ENCODE results near the gene MDK.

MDK gene

DNA sequence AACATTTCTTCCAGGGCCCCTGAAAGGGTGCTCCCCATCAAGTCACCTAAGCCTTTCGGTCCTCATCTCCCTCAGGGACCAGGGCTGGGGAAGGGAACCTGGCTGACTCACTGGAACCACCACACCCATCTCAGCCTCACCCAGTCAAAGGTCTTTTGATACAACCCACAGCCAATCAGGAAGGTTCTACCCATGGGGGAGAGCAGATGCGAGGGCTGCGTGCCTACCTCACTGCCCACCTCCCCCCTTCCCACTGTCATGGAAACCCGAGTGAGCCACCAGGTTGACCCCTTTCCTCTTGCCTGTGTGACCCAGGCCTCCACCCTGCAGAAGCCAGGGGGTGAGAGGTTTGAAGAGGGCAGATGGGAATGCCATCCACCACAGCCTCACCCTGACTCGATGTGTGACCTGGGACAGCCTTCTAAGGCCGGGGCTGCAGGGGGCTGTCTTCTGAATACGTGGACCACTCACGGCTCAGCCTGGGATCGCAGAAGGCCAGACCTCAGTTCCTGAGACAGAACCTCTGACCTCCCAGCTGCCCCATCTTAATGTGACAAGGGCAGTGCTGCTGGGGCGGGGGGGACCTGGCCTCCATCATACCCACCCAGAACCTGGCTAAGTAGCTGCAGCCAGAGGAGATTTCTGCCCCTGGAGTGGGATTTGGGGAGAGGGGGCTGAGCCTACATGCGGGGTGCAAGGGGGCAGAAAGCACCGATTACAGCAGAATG lies 2.7 kb downstream of the MDK start:
- DNase-seq (ENCODE audit: low spot score), result no peak

DNA sequence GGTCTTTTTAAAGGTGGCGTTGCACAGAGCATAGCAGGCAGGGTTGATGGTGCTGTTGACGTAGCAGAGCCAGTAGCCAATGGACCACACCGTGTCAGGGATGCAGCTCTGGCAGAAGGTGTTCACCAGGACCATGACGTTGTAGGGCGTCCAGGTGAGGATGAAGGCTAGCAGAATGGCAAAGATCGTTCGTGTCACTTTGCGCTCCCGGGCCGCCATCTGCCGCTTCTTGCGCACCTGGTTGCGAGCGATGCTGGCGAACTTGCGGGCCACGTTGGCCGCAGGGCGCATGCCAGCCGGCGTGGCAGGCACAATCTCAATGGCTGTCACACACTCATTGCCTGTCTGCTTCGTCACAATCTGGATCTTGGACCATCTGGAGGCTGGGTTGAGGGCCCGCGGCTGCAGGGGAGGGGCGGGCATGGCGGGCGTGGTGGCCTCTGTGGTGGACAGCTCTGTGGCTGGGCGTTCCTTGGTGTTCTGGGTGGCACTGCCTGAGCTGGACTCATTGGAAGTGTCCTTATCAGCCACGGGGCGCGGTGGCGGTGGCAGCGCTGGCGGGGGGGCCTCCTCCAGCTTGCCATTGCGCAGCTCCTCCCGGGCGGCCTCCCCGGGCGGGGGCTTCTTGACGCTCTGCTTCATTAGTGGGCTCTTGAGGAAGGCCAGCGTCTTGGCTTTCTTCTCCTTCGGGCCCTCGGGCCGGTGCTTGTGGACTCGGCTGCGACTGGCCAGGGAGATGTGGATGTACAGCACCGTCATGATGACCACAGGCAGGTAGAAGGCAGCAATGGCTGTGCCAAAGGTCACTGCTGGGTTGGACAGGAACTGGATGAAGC lies 3.9 kb downstream of the MDK start:
- DNase-seq (ENCODE audit: low spot score), result no peak

DNA sequence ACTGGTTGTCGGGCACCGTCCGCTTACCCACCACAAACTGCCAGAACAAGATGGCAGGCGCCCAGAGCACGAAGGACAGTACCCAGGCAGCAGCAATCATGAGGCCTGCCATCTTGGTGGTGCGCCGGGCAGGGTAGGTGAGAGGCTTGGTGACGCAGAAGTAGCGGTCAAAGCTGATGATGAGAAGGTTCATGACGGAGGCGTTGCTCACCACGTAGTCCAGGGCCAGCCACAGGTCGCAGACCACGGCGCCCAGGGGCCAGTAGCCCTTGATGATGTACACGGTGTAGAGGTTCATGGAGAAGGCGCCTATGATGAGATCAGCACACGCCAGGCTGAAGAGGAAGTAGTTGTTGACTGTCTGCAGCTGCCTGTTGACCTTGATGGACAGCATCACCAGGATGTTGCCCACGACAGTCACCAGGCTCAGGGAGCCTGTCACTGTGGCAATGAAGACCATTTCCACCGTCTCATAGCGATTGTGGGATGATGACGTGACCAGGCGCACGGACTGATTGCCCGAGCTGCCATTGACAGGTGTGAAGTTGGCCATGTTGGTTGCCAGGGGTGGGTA lies 4.6 kb downstream of the MDK start:
- DNase-seq (ENCODE audit: low spot score), result no peak

DNA sequence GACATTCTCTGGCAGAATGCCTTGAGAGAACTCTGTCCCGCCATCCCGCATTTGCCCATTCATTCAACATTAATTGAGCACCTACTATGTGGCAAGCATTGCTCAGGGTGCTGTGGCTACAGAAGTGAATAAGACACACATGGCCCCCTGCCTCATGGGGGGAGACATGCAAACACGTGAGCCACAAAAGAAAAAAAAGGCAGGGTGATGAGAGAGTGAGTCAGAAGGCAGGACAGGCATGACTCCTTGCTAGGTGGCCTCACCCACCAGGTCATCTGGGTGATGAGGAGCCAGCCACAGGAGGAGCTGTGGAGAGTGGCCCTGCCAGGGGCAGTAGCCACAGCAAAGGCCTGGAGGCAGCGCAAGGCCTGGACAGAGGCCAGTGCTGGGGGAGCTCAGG lies 5.2 kb downstream of the MDK start:
- no peak for DNase-seq (ENCODE audit: low spot score)

DNA sequence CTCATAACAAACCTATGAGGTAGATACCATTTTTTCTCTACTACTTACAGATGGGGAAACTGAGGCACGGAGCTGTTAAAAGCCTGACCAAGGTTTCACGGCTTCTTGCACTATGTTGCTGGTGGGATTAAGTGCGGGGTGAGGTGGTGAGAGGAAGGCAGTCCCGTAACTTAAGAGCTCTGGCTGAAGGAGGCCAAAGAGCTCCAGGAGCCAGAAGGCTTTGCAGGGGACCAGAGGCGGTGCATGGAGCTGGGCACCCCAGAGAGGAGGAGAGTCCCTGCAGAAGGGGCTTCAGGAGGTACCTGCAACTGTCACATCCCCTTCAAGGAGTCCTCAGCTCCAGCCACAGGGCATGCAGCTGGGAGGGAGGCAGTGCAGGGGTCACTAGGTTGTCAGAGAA lies 6.0 kb downstream of the MDK start:
- DNase-seq (ENCODE audit: low spot score), result no peak

DNA sequence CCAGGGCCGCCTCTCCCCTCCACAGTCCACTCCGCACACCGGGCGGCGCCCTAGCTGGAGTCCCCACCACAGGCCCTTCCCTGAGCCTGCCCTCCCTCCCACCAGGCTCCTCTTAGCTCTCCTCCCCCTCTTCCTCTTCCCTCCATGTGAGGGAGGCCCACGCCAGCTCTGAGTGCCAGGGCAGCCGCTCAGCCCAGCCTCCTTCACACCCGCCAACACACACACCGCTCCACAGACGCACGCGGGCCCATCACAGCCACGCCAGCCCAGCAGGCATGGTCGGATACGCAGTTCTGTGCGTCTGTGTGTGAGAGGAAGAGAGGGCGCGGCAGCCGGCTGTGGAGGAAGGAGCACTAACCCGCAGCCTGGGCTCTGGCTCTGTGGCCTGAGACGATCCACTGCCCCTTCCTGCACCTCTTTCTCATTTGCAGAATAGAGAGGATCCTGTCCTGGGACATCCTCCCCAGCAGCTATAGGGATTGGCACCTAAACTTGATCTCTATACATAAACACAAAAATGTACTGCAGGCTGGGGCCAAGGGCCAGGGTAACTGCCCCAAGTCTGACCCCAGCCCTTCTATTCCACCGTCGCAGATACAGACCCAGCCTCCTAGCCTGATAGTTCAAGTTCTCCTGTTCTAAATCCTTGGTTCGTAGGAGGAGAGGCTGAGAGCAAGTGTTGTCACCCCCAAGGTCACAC lies 6.6 kb downstream of the MDK start:
- DNase-seq (ENCODE audit: low spot score), result no peak

DNA sequence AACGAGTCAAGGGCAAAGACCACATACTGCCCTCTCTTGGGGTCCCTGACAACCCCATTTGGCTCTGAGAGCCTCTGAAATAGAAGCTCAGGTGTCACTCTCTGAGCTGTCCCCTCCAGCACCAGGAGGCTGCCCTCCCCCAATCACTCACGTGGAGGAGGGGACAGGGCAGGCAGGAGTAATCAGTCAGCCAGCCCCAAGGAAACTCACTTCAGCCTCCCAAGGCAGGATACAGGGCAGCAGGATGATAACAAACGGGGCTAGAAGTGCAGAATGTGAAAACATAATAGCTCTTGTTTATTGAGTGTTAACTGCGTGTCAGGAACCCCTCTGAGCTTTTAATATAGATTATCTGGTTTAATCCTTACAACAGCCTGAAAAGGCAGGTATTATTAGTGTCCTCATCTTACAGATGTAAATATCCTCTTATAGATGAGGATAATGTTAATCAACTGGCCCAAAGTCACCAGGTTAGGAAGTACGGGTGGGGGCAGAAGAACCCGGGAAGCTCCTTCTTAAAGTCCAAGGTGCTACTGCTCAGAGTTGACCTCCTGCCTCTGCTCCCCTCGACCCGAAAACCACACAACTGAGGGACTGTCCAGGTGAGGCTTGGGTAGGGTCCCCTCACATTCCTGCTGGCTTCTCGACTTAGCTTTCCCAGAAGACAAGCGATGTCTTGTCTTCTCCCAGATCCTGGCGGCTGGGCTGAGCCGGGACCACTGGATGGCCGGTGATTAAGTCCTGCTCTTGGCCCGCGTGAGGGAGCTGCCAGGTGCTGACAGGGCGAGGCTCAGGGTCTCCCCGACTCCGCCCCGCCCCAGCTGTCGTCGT lies 7.4 kb downstream of the MDK start:
- no peak for DNase-seq (ENCODE audit: low spot score)

DNA sequence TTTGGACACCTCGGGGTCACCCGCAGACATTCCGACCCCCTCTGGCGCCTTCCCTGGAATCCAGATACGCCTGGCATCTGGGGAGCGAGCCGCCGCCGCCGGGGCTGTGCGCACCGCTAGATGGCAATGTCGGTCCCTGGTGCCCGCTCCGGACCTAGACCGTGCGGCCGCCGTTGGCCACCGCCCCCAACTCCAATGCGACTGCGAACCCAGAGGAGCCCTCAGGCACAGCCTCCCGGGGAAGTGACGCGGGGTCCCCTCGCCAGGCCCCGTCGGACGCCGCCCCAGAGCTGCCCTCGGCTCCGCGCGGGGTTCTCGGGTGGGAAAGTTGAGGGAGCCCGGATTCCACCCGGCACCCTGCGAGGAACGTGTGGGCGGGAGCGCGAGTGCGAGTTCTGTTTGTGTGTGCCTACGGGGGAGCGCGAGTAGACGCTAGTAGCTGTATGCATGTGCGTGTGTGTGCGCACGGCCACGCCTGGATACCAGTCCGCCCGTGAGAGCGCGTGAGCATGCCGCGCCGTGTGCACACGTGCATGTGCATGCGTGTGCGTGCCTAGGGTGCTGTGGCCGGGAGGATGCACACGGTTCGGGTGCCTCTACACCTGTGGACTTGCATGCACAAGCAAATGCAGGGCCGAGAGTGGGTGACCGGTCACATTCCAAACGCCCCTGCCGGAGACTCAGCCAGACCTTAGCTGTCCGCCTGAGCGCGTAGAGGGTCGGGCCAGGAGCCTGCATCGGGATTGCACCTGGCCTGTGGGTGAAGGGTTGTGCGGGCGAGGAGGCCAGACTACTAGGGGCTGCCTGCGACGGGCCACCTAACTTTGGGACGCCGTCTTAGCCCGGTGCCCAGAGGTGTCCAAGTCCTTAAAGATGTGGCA lies 8.2 kb downstream of the MDK start:
- DNase-seq (ENCODE audit: low spot score), result no peak

DNA sequence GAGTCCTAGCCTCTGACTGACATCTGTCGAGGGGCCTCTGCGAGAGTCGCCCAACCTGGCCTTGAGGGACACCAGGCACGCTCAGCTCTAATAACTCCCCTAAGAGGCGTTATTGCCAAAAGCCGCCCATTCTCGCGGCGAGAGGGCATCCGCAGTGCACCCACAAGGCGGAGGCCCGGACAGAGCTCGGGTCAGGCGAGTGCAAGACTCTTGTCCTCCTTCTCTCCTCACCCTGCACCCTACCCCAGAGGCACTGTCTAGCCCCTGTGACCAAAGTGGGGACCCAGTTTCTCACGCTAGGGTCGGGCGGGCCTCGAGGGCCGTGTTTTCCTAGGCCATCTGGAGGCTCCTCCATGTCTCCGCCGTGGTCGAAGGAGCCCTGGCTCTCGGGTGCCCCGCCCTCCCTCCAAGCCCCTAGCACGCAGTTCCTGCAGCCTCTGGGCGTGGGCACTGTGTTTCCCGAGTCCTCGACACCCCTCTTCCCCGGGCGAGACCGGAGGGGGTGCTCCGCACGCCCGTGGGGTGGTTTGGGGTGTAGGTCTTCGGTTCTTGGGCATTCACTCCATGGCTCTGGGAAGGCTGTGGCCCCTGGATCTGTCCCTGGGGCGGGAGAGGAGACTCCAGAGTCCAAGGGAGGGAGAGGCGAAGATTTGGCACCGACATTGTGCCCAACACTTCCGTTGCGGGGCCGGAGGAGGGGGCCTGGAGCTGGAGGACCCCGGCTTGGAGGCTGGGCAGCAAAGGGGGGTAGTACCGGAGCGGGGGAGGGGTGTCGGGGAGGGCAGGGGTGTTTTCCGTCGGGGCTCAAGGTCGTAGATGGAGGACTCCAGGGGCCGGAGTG lies 9.1 kb downstream of the MDK start:
- DNase-seq (ENCODE audit: low spot score), result no peak

DNA sequence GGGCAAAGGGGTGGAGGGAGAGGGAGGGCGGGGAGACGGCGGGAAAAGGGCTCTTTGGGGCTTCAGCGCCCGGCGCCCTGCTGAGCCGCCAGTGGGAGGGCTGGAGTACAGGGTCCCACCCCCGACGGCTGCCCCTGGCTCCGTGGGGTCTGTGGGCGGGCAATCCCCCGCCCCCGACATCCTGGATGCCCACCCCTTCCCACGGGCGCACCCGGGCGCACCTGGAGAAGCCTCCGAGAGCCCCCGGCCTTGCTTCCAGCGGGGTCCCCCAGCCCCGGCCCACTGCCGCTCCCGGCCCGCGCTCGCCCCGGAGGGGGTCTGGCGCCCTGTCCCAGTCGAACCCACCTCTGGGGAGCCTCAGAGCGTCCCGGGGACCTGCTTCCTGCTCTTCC lies 9.7 kb downstream of the MDK start:
- no peak for DNase-seq (ENCODE audit: low spot score)

DNA sequence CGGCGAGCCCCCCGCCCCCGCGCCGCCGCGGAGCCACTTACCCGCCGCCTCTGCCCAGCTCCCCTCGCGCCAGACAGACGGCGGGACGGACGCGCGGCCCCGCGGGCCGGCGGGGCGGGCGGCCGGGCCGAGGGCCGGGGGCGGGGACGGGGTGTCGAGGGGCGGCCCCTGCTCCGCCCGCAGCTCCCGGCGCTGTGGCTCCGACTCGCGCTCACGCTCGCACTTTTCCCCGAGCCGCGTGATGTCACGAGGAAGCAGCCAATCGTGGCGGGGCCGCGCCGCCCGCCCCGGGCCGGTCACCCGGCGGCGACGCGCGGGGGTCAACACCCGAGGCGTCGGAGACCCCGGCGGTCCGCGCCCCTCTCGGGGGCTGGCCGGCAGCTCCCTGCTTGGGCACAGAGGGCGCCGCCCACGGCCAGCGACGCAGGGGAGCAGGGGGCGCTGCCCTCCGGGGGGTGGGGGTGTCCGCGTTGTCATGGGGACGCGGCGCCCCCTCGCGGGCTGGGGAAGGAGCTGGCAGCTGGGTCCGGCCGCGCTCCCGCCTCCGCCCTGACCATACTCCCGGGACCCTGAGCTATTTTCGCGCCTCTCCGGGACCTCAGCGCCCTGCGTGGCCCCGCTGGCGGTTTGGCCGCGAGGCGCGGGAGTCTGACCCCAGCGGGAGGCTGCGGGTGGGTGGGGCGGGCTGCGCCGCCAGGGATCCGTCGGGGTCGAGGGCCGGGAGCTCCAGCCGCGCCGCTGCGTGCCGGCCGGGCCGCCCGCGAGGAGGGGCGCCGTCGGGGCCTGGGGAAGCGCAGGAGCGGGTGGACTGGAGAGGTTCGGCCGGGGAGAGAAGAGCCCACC lies 10.3 kb downstream of the MDK start, which contains the start of gene CHRM4:
Gene CHRM4, minus strand, starts transcription at position 199 of the 843 bp plus-strand sequence. CDS start 5,219 bp downstream, outside the sequence.
- no peak for DNase-seq (ENCODE audit: low spot score)

DNA sequence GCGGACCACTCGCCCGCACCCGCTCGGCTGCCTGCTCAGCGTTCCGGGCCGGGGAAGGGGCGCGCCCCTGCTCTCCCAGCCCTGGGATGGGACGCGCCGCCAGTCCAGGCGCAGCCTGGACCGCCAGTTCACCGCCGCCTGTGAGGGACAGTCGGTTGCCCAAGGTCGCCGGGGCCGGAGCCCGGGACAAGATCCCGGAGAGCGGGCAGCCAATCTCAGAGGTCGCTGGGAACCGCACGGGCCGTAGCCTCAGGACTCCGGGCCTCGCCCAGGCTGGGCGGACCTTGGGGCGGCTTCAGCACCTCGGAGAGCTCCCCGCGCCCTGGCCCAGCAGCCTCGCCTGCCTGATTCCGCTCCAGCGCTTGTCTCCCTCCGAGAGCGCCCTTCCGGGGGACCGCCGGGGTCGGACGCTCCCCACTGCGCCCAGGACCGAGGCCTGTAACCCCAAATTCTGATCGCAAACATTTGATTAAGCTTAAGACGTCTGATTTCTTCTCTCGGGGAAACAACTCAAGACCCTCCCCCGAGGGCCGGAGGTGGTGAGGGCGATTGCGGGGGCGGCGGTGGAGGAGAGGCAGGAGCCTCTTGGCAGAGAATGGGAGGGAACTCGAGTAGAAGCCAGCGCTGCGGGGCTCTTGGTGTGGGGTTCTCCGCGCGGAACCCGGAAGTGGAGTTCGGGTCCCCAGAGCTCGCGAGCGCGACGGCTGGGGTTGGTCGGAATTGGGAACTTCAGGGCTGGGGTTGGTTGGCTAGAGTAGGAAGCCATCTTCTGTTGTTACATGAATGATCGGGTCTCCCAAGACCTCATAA lies 11.2 kb downstream of the MDK start:
- peak; percentile 67 for DNase-seq (ENCODE audit: low spot score)

DNA sequence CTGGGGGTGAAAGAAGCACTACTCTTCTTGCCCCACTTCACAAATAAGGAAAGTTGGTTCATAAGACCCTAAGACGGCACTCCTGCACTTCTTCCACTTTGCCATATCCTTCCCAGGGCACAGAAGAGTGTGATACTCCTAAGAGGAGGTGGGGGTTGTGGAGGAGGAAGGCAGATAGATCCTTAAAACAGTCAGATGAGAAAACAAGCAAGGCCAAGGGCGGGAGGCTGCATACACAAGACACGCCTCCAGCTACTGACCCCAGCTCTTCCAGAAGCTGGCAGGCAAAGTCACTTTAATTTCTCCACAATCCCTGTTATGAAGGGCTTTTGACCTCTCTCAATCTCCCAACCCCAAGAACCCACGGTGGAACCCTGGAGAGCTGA lies 11.8 kb downstream of the MDK start:
- DNase-seq (ENCODE audit: low spot score), result no peak

DNA sequence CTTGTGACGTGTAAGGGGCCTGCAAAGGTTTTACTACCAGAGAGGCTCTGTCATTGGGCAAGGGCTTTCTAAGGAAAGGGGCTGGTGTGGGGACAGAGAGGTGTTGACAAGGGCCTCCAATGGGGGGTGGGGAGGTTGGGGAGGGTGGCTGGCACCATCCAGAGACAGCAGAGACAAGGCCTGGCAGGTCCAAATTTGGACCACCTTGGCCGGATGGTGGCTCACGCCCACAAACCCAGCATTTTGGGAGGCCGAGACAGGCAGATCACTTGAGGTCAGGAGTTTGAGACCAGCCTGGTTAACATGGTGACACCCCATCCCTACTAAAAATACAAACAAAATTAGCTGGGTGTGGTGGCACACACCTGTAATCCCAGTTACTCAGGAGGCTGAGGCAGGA lies 12.3 kb downstream of the MDK start:
- DNase-seq (ENCODE audit: low spot score), result no peak

DNA sequence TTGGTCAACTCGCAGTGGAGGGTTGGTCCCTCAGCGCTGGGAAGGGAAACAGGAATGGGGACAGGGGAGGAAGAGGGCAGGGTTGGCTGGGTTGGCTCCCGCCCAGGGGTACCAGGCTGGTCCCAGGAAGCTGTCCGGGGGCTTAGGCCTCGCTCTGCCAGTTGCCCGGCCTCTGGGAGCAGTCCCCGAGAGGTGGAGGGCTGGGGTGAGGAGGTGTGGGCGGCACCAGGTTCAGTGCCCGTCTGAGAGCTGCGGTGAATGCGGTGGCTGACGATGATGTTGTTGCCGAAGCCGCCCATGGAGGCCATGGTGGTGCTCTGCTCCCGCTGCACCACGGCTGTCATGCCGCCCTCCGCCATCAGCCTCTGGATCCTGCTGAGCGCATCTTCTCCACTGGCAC lies 16.1 kb downstream of the MDK start:
- DNase-seq (ENCODE audit: low spot score), result no peak

DNA sequence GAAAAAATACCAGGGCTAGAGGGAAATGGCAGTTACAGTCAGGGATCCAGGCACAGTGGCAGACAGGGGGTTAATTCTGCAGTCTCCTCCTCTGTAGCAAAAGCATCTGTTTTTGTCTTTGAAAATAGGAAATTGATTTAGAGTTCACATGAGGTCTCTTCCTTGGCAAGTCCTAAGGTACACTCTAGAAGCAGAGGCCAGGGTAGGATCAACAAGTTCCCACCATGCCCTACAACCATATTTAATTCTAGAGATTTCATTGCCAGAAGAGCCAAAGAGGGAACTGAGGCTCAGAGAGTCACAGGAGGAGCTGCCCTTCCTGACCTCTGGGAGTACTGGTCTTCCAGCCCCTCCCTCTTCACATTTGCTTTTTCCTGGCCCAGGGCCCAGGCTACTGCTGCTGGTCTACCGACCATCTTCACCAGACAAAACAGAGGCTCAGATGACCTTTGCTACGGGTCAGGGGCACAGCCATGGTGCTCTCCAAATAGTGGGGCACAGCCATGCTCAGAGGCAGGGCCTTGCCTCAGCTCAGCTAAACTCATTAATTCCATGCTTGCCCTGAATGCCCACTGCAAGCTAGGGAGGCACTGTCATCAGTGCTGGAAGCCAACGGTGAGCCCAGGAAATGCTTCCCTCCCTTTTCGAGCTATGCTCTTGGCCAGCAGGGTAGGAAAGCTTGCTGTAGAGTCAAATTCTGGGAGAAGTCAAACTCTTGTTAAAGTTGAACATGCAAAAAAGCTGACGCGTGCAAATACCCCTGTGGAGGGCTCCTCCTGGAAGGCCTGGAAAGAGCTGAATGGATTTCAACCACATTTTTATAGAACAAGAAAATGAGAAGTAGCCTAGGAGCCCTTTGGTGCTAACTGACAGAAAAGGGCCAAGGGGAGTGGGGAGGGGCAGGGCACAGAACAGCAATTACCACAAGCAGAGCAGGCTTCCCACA lies 21.8 kb downstream of the MDK start:
- DNase-seq (ENCODE audit: low spot score), result no peak

Measured in CD4-positive, alpha-beta T cell treated with Interleukin-6 at 100 ng/mL for 8 hours (primary cell).